ENCODE measurements around the gene CUL9. TPM values are rescaled to one million over a fixed set of nuclear protein-coding genes. Genes with fewer than 3 reads are reported as not detected.

CUL9 gene
- total RNA-seq, 4 donors from 2014 or later: 55.5 to 114 (median 85.5) TPM

GRCh38 chr6:43222418-43223059 is 40.5 kb downstream of the CUL9 start:
- peak in 1 of 3 donors; percentile 46 for DNase-seq

GRCh38 chr6:43223175-43223574 is 41.2 kb downstream of the CUL9 start:
- no peaks in the 10 kb centered on the region for H3K27me3 ChIP-seq
- TF ChIP-seq POLR2A (IDR thresholded peaks at IDR 0.05) (no peak), CTCF (IDR thresholded peaks at IDR 0.05) (no peak)
- H3K4me3 ChIP-seq: no peak overlapping the region
- H3K27ac ChIP-seq: peak overlapping the region in 1 of 4 donors; percentile 76
- H3K9me3 ChIP-seq: no peaks in the 10 kb centered on the region
- DNase-seq: peak in 1 of 3 donors; percentile 38
- H3K36me3 ChIP-seq: peaks cover 0 to 43% (median 0%) of the 10 kb centered on the region in 3 donors
- peaks cover 0 to 19% (median 4%) of the 10 kb centered on the region in 4 donors for H3K4me1 ChIP-seq

More at GRCh38 chr6:43222418-43223059, 40.5 kb downstream of the CUL9 start:
- Histone ChIP-seq H3K27ac (no peak overlapping the region), H3K4me1 (peaks cover 0 to 19% (median 4%) of the 10 kb centered on the region in 4 donors), H3K36me3 (peaks cover 0 to 45% (median 0%) of the 10 kb centered on the region in 3 donors), H3K27me3 (no peaks in the 10 kb centered on the region), H3K4me3 (no peak overlapping the region), H3K9me3 (no peaks in the 10 kb centered on the region)
- TF ChIP-seq POLR2A (IDR thresholded peaks at IDR 0.05) (no peak), CTCF (IDR thresholded peaks at IDR 0.05) (no peak)

GRCh38 chr6:43226192-43226851 is 44.3 kb downstream of the CUL9 start:
- TF ChIP-seq POLR2A (IDR thresholded peaks at IDR 0.05): no peak
- no peak for TF ChIP-seq CTCF (IDR thresholded peaks at IDR 0.05)
- Histone ChIP-seq H3K36me3 (peaks cover 0 to 31% (median 0%) of the 10 kb centered on the region in 3 donors), H3K27me3 (no peaks in the 10 kb centered on the region), H3K4me1 (peaks cover 0 to 28% (median 6%) of the 10 kb centered on the region in 4 donors), H3K9me3 (no peaks in the 10 kb centered on the region), H3K4me3 (no peak overlapping the region), H3K27ac (no peak overlapping the region)
- DNase-seq: peak in 2 of 3 donors; percentile 29 to 37

- peaks cover 0 to 23% (median 4%) of the 10 kb centered on the region in 4 donors for H3K4me1 ChIP-seq
- DNase-seq: peak; percentile 71 to 89 (median 89)
- H3K27me3 ChIP-seq: no peaks in the 10 kb centered on the region
- H3K9me3 ChIP-seq: no peaks in the 10 kb centered on the region
- peak within 1 kb of the TSS; percentile 68 to 98 (median 82) for H3K4me3 ChIP-seq
- peaks cover 0 to 9% (median 0%) of the 10 kb centered on the region in 3 donors for H3K36me3 ChIP-seq
- TF ChIP-seq CTCF (IDR thresholded peaks at IDR 0.05) (peak; percentile 92 to 98 (median 95)), POLR2A (IDR thresholded peaks at IDR 0.05) (peak; percentile 28 to 53)
- peak within 1 kb of the TSS; percentile 62 to 88 (median 78) for H3K27ac ChIP-seq
Measured at GRCh38 chr6:43228951-43229802, 47.2 kb downstream of the CUL9 start, which contains the start of gene DNPH1. Gene DNPH1 (minus strand): TSS chr6:43229481. CDS start chr6:43229456, 25 bp downstream.

Measured in Peyer's patch (tissue), 4 donors.